ENCODE results near the gene KDR.
A peak's percentile ranks its signal among the peaks of the same experiment; 100 is the strongest.

KDR gene

DNA sequence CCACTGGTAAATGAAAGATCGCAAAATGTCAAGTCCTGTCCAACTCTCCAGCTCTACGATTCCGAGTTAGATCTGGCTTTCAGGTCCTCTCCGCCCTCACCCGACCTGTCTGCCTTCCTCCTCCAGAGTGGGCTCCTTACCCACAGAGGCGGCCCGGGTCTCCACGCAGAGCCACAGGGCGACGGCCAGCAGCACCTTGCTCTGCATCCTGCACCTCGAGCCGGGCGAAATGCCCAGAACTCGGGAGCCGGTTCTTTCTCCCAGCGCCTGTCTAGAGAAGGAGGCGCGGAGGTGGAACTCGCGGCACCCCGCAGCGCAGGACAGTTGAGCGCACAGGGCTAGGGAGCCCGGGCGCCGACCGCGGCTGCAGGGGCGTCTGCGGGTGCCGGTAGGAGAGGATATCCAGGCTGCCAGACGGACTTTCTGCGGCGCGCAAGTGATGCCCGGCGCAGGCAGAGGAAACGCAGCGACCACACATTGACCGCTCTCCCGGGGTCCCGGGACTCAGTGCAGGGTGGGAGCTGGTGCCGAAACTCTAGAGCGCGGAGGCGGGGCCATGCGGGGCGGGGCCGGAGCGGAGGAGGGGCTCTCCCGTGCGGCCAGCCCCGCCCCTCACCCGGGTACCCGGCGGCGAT lies at the start of gene KDR:
KDR (minus strand) TSS at position 509 of the 635 bp plus-strand sequence; CDS start at position 207, 302 bp downstream.
- DNase-seq (ENCODE audit: low spot score), result no peak

DNA sequence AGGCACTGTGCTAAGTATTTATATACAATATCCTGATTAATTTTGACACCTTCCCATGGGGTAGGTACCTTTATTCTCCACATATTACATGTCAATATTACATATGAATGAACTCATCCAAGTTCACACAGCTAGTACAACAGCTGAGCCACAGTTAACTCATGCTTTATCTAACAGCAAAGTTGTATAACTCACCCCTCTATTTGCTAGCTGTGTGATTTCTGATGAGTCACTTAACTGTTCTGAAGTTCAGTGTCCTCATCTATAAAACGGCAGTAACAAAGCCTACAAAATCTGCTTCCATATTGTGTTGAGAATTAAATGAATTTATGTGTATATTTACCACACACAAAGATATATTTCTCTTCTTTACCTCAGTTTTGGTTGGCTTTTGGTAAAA lies 48.2 kb upstream of the KDR start:
- peak; percentile 81 for DNase-seq (ENCODE audit: low spot score)

DNA sequence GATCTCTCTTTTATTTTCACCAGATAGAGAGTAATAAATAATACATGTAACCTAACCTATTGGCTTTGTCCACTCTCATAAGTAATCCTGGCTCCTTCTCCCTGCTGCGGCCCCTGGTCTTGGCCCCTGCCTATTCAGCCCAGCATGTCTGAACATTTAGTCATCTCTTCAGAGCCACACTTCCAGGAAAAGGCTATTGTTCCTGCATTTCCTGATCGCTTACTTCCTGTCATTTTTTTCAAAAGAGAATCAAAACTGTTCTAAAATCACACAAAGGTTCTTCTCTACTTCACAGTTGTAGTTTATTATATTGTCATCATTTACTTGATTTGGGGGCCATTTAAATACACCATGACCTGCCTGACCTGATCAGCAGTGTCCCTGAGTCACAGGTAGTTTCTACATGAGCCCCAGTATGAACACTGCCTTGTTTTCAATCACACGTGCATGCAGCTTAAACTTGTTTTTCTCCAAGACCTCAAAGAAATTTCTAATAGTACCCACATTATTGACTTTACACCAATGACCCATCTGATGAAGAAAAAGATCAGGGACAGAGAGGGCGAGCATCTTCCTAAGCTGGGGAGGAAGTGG lies 47.4 kb upstream of the KDR start:
- DNase-seq (ENCODE audit: low spot score), result peak; percentile 98

DNA sequence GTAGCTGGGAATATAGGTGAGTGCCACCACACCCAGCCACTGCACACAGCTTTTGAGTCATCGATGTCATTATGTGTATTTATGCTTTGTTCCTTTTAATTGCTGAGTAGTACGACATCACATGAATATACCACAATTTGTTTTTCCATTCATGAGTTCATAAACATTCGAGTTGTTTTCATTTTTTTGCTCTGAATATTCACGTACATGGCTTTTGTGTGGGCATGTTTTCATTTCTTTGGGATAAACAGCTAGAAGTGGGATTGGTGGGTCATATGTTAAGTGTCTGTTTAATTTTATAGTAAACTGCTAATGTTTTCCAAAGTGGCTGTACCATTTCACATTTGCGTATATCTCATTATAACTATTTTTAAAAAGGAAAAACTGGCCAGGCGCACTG lies 45.1 kb upstream of the KDR start:
- no peak for DNase-seq (ENCODE audit: low spot score)

DNA sequence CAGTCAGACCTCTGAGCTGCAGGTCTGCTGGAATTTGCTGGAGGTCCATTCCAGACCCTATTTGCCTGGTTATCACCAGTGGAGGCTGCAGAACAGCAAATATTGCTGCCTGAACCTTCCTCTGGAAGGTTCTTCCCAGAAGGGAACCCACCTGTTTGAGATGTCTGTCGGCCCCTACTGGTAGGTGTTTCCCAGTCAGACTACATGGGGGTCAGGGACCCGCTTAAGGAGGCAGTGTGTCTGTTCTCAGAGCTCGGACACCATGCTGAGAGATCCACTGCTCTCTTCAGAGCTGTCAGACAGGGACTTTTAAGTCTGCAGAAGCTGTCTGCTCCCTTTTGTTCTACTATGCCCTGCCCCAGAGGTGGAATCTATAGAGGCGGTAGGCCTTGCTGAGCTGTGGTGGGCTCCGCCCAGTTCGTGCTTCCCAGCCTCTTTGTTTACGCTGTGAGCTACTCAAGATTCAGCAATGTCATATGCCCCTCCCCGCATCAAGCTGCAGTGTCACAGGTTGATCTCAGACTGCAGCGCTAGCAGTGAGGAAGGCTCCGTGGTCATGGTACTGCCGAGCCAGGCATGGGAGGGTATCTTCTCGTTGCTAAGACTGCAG lies 44.1 kb upstream of the KDR start:
- peak; percentile 79 for DNase-seq (ENCODE audit: low spot score)

DNA sequence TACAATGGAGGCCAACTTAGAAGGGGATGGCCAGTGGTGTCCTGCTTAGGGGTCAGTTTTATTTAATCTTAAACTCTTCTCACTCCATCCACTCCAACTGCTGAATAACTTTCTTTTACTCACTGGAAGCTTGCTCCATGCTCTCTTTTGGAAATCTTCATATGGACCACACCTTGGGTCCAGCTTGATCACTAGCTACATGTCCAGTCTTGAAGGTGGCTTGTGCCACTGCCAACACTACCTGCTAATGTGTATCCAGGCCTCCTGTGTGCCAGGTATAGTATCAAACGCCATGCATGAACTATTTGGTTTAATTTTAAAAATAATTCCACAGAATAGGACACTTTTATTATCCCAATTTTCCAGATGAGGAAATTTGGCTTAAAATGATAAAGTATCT lies 37.0 kb upstream of the KDR start:
- DNase-seq (ENCODE audit: low spot score), result no peak

DNA sequence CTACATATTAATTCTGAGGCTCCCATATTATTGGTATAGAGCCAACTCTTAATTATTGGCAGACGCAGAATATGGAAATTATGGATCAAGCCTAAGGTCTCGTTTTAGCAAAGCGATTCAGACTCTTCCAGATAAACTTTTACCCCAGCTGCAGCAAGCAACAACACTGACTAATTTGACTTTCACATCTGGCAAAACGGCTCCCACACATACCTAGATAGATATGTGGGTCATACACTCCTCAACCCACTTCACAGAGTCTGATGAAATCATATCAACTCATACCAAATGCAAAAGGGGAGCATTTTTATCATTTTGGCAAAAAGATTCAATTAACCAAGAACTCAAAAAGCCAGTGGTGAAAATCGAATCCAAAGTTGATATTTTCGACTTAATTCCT lies 36.3 kb upstream of the KDR start:
- no peak for DNase-seq (ENCODE audit: low spot score)

DNA sequence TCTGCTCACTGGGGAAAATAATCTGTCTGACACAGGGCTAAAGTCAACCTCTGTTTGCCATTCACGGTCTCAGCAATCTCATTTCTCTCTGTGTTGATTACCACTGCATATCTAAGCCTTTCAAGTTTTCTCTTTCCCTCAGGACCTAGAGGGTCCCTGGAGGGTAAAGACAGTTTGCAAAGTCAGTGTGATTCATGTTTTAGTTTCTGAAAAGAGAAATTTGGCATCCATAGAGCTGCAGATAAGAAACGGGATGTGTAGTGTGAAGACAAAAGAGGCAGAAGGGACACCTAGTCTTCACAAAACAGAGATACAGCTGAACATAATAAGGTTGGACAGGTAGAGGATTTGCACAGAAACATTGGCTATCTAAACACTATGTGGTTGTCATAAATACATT lies 34.5 kb upstream of the KDR start:
- DNase-seq (ENCODE audit: low spot score), result no peak

DNA sequence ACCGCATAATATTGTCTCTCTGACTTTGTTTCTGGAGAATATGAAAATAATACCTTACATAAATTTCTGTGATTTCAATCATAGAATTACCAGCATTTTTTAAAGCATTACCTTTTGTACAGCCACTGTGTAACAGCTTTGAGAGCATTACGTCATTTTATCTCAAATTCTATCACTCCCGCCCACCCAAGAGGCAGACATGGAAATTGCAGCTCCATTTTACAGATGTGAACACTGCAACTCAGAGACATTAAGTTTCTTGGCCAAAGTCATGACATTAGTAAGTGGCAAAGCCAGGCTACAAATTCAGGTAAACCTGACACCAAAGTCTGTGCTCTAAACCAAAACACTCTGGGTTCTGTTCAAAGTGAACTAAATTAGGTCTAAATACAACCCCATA lies 33.6 kb upstream of the KDR start:
- no peak for DNase-seq (ENCODE audit: low spot score)

DNA sequence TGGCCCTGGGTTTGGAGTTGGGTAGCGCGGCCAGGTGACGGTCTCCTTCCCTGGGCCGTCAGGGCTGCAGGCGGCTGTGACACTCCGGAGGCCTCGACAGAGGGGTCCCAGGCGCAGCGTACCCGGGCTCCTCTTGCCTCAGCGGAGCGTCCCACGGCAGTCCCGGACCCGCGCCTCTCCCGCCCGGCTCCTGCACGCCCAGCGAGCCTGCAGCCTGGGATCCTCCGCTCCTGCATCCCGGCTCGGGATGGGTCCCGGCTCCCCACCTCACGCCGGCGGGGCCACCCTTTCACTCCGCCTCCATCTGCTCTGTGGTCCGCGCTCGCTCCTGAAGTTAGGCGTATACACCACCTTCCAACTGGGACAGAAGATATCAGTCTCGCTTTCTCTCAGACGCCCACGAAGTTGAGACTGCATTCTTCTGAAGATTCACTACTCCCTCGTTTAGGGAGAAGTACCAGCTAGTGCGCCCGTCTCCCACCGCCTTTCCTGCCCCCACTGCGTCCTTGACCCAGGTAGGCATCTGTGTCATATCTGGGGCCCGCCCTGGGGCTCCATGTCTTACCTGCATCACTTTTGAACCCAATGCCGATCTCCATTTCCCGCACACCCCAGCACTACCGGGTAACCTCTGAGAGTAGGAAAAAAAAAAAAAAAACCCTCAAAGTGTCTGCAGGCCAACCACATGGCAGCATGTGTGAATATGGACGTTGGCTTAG lies 32.3 kb upstream of the KDR start:
- no peak for DNase-seq (ENCODE audit: low spot score)

DNA sequence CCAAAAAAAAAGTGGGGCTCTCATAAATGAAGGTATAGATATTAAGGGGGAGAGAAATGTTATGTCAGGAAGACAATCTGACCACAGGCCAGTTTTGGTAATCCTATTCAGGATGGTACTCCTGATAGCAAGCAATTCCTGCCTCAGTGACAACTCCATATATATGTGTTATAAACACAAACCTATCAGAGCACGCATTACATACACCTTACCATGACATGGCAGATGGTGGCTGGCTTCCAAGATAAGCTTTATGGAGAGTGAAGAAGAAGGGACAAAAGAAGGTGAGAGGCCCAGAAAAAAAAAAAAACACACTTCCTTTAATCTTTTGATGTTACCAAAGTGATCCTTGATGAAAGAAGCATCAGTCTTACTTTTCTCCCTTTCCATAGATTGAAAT lies 29.5 kb upstream of the KDR start:
- no peak for DNase-seq (ENCODE audit: low spot score)

DNA sequence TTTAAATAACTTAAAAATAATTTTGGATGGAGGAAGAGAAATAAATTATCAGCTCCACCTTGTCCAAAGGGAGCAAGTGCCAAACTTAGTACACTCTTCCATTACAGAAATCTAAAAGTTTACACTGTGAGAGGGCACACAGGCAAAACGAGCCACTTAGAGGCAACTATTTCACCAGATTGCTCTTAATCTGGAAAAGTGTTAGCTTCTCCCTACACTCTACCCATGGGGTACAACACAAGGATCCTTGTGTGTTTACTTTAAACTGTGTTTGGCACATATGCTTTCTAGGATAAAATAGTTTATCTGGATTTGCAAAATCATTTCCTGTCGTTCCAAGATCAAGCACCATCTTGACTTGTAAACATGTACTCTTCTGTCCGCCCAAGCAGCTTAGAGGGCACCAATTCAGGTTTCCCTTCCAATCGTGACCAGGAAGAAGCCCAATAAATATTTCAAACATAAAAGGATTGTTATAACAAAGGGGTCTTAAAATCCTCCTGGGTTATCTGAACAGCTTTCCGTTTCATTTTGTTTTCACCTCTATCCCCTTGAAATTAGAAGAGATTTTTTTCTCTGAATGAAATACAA lies 29.0 kb upstream of the KDR start:
- no peak for DNase-seq (ENCODE audit: low spot score)

DNA sequence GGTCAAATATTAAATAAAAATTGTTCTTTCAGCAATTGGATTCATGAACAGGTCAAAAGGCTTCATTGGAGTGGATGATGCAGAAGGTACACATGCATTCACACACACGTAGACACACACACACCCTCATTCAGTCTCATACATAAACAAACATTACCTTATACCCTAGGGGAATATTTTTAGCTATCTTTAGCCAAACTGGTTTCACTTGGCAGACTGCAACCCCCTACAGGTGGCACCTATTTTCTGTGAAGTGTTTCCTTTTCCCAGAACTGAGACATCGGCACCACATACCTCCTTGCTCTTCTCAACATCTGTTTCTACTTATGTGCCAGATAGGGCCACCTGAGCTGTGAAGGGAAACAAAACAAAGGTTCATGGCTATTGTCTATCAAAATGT lies 18.5 kb upstream of the KDR start:
- no peak for DNase-seq (ENCODE audit: low spot score)

DNA sequence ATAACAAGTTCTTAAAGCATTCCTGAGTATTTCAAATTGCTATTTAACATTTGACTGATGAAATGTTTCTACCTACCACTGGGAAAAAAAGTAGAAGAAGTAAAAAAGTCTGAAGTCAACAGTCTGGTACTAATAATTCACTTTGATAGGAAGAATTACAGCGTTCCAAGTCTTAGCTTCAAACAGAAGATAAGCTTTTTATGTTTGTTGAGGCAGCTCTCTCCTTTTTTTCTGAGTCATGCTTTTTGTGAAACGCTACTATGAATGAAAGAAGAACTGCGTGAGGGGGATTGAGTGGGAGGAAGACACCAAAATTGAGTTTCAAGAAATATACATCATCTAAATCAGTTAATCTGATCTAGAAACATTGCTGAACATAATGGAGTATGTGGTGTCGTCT lies 13.0 kb upstream of the KDR start:
- DNase-seq (ENCODE audit: low spot score), result no peak

DNA sequence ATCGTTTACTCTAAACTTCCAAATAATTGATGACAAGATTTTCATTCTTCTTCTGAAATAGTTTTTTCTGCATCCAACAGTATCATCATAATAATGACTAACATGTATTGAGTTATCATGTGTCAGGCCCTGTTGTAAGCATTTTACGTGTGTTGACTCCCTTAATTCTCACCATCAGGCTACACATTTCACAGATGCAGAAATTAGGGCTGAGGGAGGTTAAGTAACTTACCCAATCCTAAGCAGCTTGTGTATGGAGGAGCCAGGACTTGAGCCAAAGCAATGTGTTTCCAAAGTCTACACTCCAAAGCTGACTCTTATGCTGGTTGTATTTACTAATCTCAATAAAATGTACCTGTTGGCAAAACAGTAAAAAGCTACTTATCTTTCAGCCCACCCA lies 11.2 kb upstream of the KDR start:
- no peak for DNase-seq (ENCODE audit: low spot score)

DNA sequence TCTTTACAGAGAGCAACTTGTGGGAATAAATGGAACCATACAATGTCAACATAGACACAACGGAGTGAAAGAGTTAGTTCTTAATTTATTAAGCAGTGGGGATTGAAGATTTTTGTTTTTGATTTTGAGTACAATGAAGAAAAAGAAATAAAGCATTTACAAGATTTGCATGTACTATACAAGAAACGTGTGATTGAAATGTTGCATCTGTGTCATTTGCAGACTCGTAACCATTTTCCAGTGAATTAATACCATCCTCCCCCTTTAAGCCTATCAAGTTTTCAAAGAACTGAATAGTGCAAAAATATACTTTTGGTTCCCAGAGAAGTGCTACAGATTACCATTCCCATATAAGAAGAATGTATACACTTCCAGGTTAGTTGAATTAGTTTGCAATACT lies 8.6 kb upstream of the KDR start:
- DNase-seq (ENCODE audit: low spot score), result no peak

DNA sequence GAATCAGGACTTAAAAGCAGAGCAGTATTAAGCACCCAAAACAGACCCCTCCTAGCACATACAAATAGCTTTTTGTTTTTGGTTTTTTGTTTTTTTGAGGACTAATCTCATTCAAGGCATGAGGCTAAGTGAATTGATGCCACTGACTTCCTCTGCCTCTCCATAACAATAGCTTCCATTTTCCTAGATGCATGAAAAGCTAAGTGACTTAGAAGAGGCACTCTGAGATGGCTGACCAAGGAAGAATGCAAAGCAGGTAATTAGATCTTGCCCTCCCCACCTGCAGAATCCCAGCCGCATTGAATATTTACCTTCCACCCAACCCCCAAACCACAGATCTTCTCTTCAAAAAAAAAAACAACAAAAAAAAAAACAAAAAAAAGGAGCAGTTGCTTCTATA lies 7.4 kb upstream of the KDR start:
- DNase-seq (ENCODE audit: low spot score), result no peak

DNA sequence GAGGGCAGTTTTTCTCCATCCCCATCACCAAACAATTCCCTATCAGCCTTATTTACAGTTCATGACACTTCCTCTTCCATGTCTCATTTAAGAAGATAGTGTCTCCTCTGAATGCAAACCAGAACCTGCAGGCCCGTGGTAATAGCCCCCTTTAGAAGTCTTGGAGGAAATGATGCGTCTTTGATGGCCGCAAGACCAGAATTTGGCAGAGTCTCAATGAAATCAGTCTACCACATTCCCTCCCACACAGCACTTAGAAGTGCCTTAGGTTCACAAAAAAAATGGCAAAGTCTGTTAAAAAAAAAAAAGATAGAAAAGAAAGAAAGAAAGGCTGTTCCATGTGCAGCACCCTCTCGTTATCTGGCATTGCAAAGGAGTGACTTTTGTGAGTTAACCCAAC lies 2.1 kb upstream of the KDR start:
- DNase-seq (ENCODE audit: low spot score), result no peak

DNA sequence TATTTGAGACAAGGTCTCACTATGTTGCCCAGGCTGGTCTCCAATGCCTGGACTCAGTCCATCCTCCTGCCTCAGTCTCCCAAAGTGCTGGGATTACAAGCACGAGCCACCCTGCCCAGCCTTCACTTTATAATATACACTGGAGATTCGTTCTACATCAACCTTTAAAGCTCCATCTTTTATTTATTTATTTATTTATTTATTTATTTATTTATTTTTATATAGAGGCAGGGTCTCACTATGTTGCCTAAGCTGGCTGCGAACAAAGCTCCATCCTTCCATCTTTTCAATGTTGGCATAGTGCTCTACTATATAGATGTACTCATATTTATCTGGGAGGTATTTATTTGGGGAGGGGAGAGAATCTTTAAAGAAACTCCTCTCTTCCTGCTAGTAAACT lies 1.7 kb upstream of the KDR start:
- no peak for DNase-seq (ENCODE audit: low spot score)

DNA sequence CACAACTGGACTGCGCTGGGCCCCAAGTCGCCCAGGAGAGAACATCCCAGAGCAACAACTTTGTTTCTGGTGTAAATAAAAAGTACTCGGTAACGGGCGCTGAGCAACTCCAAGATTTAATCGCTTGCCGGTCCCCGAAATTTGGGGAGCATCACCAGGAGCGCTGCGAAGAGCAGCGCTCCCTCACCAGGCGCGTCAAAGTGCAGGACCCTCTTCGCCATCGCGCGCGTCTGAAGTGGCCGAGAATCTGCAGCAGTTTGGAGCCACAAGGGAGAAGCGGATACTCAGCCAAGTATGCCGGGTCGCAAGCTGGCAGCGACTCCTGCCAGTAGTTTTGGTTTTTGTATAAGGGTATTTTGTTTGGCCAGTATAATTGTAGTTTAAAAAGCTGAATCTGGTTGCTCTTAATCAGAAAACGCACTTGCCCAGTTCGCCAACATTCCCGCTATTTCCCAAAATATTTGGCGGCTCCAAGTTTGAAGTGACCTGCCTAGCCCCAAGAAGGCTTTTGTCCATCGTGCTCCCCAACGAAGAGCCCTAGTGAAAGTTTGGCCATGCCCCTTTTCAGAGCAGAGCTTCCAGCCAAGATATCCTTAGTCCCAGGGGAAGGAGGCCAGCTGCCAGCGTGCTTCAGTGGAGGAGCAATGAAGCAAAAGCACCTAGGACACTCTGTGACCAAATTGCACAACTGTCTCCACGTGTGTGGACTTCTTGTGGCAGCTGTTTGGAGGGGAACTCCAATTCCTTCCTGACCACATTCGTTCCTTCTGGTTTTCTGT lies 557 bp upstream of the KDR start:
- no peak for DNase-seq (ENCODE audit: low spot score)

DNA sequence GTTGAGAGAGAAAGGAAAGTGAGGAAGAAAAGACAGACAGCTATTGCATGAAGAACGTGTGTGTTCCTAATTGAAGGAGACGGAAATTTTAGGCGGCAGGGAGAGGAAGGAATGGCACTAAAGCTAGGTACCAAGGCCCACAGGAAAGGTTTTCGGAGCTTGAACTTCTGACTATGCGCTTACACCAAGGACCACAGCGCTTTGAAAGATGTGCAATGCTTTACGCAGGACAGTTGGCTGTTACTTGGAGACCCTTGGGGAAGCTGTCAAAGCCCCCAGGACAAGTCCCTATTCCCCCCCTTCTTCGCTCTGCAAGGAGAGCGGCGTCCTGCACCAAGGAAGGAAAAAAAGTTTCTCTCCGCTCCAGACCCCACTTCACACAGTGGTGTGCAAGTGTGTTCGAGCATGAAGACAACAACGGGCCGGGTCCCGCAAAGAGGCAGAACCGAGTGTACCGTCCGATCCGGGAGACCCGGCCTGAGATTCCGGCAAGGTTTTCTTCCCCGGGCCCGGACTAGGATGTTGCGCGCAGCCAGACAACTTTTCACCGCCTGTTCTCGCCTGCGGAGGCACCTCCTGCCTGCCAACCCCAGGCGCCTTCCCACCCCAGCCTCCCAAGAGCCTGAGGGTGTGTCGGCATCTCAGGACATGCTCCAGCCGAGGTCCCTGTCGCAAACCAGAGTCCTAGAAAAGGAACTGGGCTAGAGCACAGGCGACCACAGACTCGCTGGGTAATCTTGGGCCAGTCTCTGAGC lies 896 bp downstream of the KDR start:
- no peak for DNase-seq (ENCODE audit: low spot score)
